Upper lobe of left lung (tissue), 4 donors: ENCODE results near the gene OSCAR.

Experiments
- EP300 ChIP-seq, 4 donors: sonication (generic); formaldehyde crosslinking; IDR thresholded peaks; one replicate each; pipeline ENCODE4 v1.5.1; 2017; ENCODE audit warnings: antibody characterized with exemption in 4 of 4, control low read depth in 2 of 4
- POLR2A ChIP-seq, 4 donors: fragments of 450-650 bp; IDR thresholded peaks; one replicate each; pipeline ENCODE4 v1.5.1; 2016 to 2017; ENCODE audit warnings: antibody characterized with exemption in 4 of 4, mild to moderate bottlenecking in 2 of 4
- POLR2AphosphoS5 ChIP-seq, 2 donors: sonication (generic); formaldehyde crosslinking; IDR thresholded peaks; one replicate each; pipeline ENCODE4 v1.5.1; 2017; ENCODE audit warnings: antibody characterized with exemption in 2 of 2

DNA sequence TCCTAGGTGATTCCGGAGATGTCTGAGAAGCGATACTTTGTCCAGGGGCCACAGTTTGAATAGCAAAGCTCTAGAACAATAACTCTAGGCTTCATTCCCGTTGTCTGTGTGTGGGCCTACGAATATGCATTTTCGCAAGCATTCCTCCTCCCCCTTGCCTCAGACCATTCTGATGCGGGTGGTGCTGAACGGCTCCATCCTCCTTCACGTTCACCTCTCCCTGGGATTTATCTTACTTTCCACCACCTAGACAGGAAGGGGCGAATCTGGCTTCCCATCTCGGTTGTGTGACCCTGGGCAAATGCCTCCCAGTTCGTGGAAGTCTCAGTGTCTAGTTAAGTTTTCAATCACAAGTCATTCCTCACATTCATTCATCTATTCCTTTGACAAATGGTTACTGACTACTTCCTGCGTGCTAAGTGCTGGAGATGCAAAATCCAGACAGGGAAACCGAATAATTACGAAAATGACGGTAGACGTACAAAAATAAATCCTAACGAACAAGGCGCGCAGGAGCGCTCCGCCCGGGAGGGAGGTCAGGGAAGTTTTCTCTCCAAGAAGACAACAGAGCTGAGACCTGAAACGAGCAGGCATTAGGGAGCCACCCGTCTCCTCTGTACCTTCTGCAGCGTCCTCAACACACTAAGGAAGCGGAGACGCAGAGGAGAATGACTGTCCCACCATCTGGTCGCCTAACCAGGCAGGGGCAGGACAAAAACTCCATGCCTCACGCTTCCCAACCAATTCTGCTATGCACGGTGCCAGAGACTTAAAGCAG is 35.7 kb upstream of the OSCAR start:
- TF ChIP-seq POLR2AphosphoS5 (IDR thresholded peaks at IDR 0.05) (no peak), POLR2A (IDR thresholded peaks at IDR 0.05) (no peak), EP300 (IDR thresholded peaks at IDR 0.05) (no peak)
